Adipose tissue (tissue), 3 donors: ENCODE measurements around the gene PCSK7. TPM values are rescaled to one million over a fixed set of nuclear protein-coding genes. Genes with fewer than 3 reads are reported as not detected.

ENCODE experiments used
- H3K27ac ChIP-seq: one replicate; pipeline ENCODE4 v1.5.1; 2013; ENCODE audit warnings: low read depth, low read length
- WGBS, 3 donors: extraction: QIAGEN DNeasy Blood & Tissue Kit; methylation state at CpG; one replicate each; pipeline ENCODE4 v1.1.7; 2013; 5-methylcytosine and 5-hydroxymethylcytosine counted together
- polyA plus RNA-seq, 3 donors: library from polyadenylated mRNA; stranded (reverse); fragments of 200-250 nt; gene quantifications; one replicate each; pipeline ENCODE4 v1.2.3, GENCODE V29; 2013
- donor health status: healthy with polysubstance abuse.
- donor health status: Bipolar disorder and iron deficiency.
- donor health status: healthy.

Gene PCSK7
- polyA plus RNA-seq, 3 donors, result 12.5 to 35.5 (median 20.1) TPM

GRCh38 chr11:117232911-117233409, 1.1 kb upstream of the PCSK7 start:
- WGBS, 3 donors, result 1 to 3% (median 2%) methylated on average over 20 to 27 of the region's 27 CpGs
- H3K27ac ChIP-seq, result no peak overlapping the region

- peak within 1 kb of the TSS; percentile 77 for H3K27ac ChIP-seq
- 0% methylated on average over 61 to 92 of the region's 94 CpGs for WGBS, 3 donors
These were observed 412 bp upstream of the PCSK7 start, which contains the start of gene RNF214 for GRCh38 chr11:117232092-117232878. Gene RNF214, plus strand, starts transcription at chr11:117232671. Its CDS starts 1,602 bp downstream, at chr11:117234273.

GRCh38 chr11:117230999-117231841, 653 bp downstream of the PCSK7 start:
- no peak overlapping the region for H3K27ac ChIP-seq
- 5 to 10% (median 9%) methylated on average over 14 of the region's 14 CpGs for WGBS, 3 donors

- 38 to 71% (median 70%) methylated on average over 12 of the region's 12 CpGs for WGBS, 3 donors
- H3K27ac ChIP-seq, result no peak overlapping the region
These were observed 1.4 kb downstream of the PCSK7 start for GRCh38 chr11:117230286-117230961.

- H3K27ac ChIP-seq, result no peak overlapping the region
- WGBS, 3 donors, result 79 to 89% (median 88%) methylated on average over 5 of the region's 5 CpGs
These were observed 2.0 kb downstream of the PCSK7 start for GRCh38 chr11:117229931-117230285.

GRCh38 chr11:117229411-117229810, 2.5 kb downstream of the PCSK7 start:
- WGBS, 3 donors, result 94 to 96% (median 94%) methylated on average over 11 to 12 of the region's 12 CpGs
- no peak overlapping the region for H3K27ac ChIP-seq

- WGBS, 3 donors, result 93 to 94% (median 93%) methylated on average over 11 of the region's 11 CpGs
- H3K27ac ChIP-seq, result no peak overlapping the region
These were observed 3.8 kb downstream of the PCSK7 start for GRCh38 chr11:117228091-117228490.

GRCh38 chr11:117226388-117227385, 5.2 kb downstream of the PCSK7 start:
- WGBS, 3 donors, result 62 to 70% (median 66%) methylated on average over 19 of the region's 19 CpGs

GRCh38 chr11:117225553-117226170, 6.2 kb downstream of the PCSK7 start:
- H3K27ac ChIP-seq, result no peak overlapping the region
- WGBS, 3 donors, result 92 to 94% (median 93%) methylated on average over 9 of the region's 9 CpGs

More at GRCh38 chr11:117226388-117227385, 5.2 kb downstream of the PCSK7 start:
- H3K27ac ChIP-seq, result no peak overlapping the region

GRCh38 chr11:117223741-117224689, 7.9 kb downstream of the PCSK7 start:
- no peak overlapping the region for H3K27ac ChIP-seq
- WGBS, 3 donors, result 78 to 83% (median 83%) methylated on average over 17 of the region's 17 CpGs

GRCh38 chr11:117222991-117223740, 8.7 kb downstream of the PCSK7 start:
- WGBS, 3 donors, result 94 to 97% (median 94%) methylated on average over 14 of the region's 14 CpGs
- H3K27ac ChIP-seq, result no peak overlapping the region

GRCh38 chr11:117221775-117222517, 9.9 kb downstream of the PCSK7 start:
- 48 to 54% (median 52%) methylated on average over 7 of the region's 7 CpGs for WGBS, 3 donors
- peak overlapping the region; percentile 45 for H3K27ac ChIP-seq

GRCh38 chr11:117220999-117221774, 10.7 kb downstream of the PCSK7 start:
- WGBS, 3 donors, result 46 to 60% (median 47%) methylated on average over 7 of the region's 7 CpGs
- H3K27ac ChIP-seq, result peak overlapping the region; percentile 45

GRCh38 chr11:117220568-117220967, 11.3 kb downstream of the PCSK7 start:
- peak overlapping the region; percentile 45 for H3K27ac ChIP-seq
- 46 to 61% (median 47%) methylated on average over 9 of the region's 9 CpGs for whole genome bisulfite sequencing, 3 donors
